ENCODE measurements around the gene ZNF8. TPM values are rescaled to one million over a fixed set of nuclear protein-coding genes. Genes with fewer than 3 reads are reported as not detected.
A peak's percentile ranks its signal among the peaks of the same experiment; 100 is the strongest.

Gene ZNF8
- total and polyA plus RNA-seq, 7 donors, result 0.60 to 8.6 (median 4.9) TPM

- Histone ChIP-seq H3K36me3 (peaks cover 0 to 35% (median 15%) of the 10 kb centered on the region in 4 donors), H3K4me1 (peaks cover 0 to 23% (median 19%) of the 10 kb centered on the region in 4 donors), H3K9me3 (peaks cover 9 to 29% (median 20%) of the 10 kb centered on the region in 4 donors), H3K27me3 (no peaks in the 10 kb centered on the region), H3K27ac (no peak overlapping the region), H3K4me3 (no peak overlapping the region)
- WGBS, 2 donors, result 95 to 96% methylated on average over 7 of the region's 7 CpGs
- intact Hi-C loops (cut with DNase I), result loop anchor here (5.0 kb wide), 1 partner anchor 95 kb away; the partner anchor contains the start of gene ZNF274
- TF ChIP-seq EP300 (IDR thresholded peaks at IDR 0.05), result no peak
- no peak for TF ChIP-seq CTCF (IDR thresholded peaks at IDR 0.05)
- no peak for TF ChIP-seq POLR2A (IDR thresholded peaks at IDR 0.05)
- TF ChIP-seq POLR2AphosphoS5 (IDR thresholded peaks at IDR 0.05), result no peak
- DNase-seq, result no peak
These were observed 1.6 kb upstream of the ZNF8 start for GRCh38 chr19:58277197-58277596.

GRCh38 chr19:58277748-58278540 is 811 bp upstream of the ZNF8 start:
- peaks cover 0 to 27% (median 11%) of the 10 kb centered on the region in 4 donors for H3K36me3 ChIP-seq
- DNase-seq, result no peak
- H3K9me3 ChIP-seq, result peaks cover 3 to 22% (median 13%) of the 10 kb centered on the region in 4 donors
- H3K27ac ChIP-seq, result peak overlapping the region; percentile 88 to 94 (median 90)
- intact Hi-C loops (cut with DNase I), result loop anchor here (2.0 to 5.0 kb wide), 3 partner anchors 27 to 96 kb away; partner anchors contain the start of genes ERVK3-1, ZNF274 and ZSCAN22
- peaks cover 0 to 23% (median 19%) of the 10 kb centered on the region in 4 donors for H3K4me1 ChIP-seq
- H3K27me3 ChIP-seq, result no peaks in the 10 kb centered on the region
- peak overlapping the region; percentile 76 to 89 (median 86) for H3K4me3 ChIP-seq
- TF ChIP-seq POLR2AphosphoS5 (IDR thresholded peaks at IDR 0.05) (no peak), CTCF (IDR thresholded peaks at IDR 0.05) (no peak), POLR2A (IDR thresholded peaks at IDR 0.05) (no peak), EP300 (IDR thresholded peaks at IDR 0.05) (no peak)
- WGBS, 2 donors, result 42 to 46% methylated on average over 25 of the region's 25 CpGs

GRCh38 chr19:58279042-58279924 is 528 bp downstream of the ZNF8 start:
- 6 to 10% methylated on average over 60 of the region's 60 CpGs for WGBS, 2 donors
- H3K27ac ChIP-seq, result peak overlapping the region; percentile 88 to 94 (median 90)
- H3K4me1 ChIP-seq, result peaks cover 0 to 23% (median 19%) of the 10 kb centered on the region in 4 donors
- intact Hi-C loops (cut with DNase I), result loop anchor here (2.0 to 5.0 kb wide), 3 partner anchors 26 to 97 kb away; partner anchors contain the start of genes ERVK3-1, ZNF274 and ZSCAN22
- peak; percentile 84 for DNase-seq
- peaks cover 0 to 12% (median 9%) of the 10 kb centered on the region in 4 donors for H3K9me3 ChIP-seq
- peak overlapping the region; percentile 76 to 89 (median 86) for H3K4me3 ChIP-seq
- no peaks in the 10 kb centered on the region for H3K27me3 ChIP-seq
- TF ChIP-seq POLR2A (IDR thresholded peaks at IDR 0.05), result no peak
- no peak for TF ChIP-seq CTCF (IDR thresholded peaks at IDR 0.05)
- TF ChIP-seq POLR2AphosphoS5 (IDR thresholded peaks at IDR 0.05), result no peak
- no peak for TF ChIP-seq EP300 (IDR thresholded peaks at IDR 0.05)
- H3K36me3 ChIP-seq, result peaks cover 0 to 17% (median 9%) of the 10 kb centered on the region in 4 donors

GRCh38 chr19:58279925-58280316 is 1.2 kb downstream of the ZNF8 start:
- H3K4me3 ChIP-seq, result peak overlapping the region in 3 of 4 donors; percentile 76 to 89 (median 87)

More at GRCh38 chr19:58279925-58280316, 1.2 kb downstream of the ZNF8 start:
- TF ChIP-seq POLR2AphosphoS5 (IDR thresholded peaks at IDR 0.05) (no peak), POLR2A (IDR thresholded peaks at IDR 0.05) (no peak), EP300 (IDR thresholded peaks at IDR 0.05) (no peak), CTCF (IDR thresholded peaks at IDR 0.05) (no peak)
- Histone ChIP-seq H3K9me3 (peaks cover 0 to 6% (median 4%) of the 10 kb centered on the region in 4 donors), H3K4me1 (peaks cover 0 to 23% (median 19%) of the 10 kb centered on the region in 4 donors), H3K36me3 (peaks cover 0 to 16% (median 6%) of the 10 kb centered on the region in 4 donors), H3K27me3 (no peaks in the 10 kb centered on the region), H3K27ac (peak overlapping the region in 3 of 4 donors; percentile 88 to 94 (median 91))
- 81 to 91% methylated on average over 4 of the region's 4 CpGs for WGBS, 2 donors
- intact Hi-C loops (cut with DNase I), result loop anchor here (2.0 to 5.0 kb wide), 3 partner anchors 25 to 98 kb away; partner anchors contain the start of genes ERVK3-1, ZNF274 and ZSCAN22
- no peak for DNase-seq

Data from sigmoid colon (tissue), 7 donors.